SK-N-MC (cell line): ENCODE results near the gene ZNF557.
"Not testable (repeated sequence)": the region's sequence is repeated elsewhere in the genome, so short reads cannot be mapped to it uniquely, and the experiment has no call there.

Experiments
- EZH2 ChIP-seq: fragments of 200-600 bp; sonication (generic); IDR thresholded peaks from one replicate; pipeline ENCODE4 v1.6.1; 2017; ENCODE audit warnings: antibody characterized with exemption
- FOXP2 ChIP-seq: optimal IDR thresholded peaks from 2 replicates; pipeline ENCODE3; 2011; ENCODE audit warnings: mild to moderate bottlenecking, moderate library complexity; ENCODE audit not compliant: insufficient read depth; ENCODE audit errors: extremely low read length, control extremely low read depth
- POLR2AphosphoS5 ChIP-seq: IDR thresholded peaks from 2 replicates; pipeline ENCODE4 v1.6.1; 2012; ENCODE audit warnings: mild to moderate bottlenecking, low read depth, low read length, borderline replicate concordance

GRCh38 chr19:7028790-7029189 lies 40.7 kb upstream of the ZNF557 start:
- not testable (repeated sequence) for TF ChIP-seq POLR2AphosphoS5, EZH2, FOXP2
